Astrocyte of the cerebellum (primary cell): Measurements from ENCODE around the gene OR5K1.

Experiments
- DNase-seq: peaks from one replicate; pipeline ENCODE4 v3.0.0-alpha.2; 2011; ENCODE audit warnings: low read depth
- H3K4me3 ChIP-seq: 2 replicates; pipeline ENCODE4 v1.5.1; 2011; ENCODE audit warnings: mild to moderate bottlenecking, low read depth, low read length, moderate library complexity
- in situ Hi-C: cut with HindIII; loops from 2 replicates; pipeline ENCODE4 v1.10.0; 2017; ENCODE audit warnings: low sequenced_read_pairs
- TF ChIP-seq, protein P1 (sequence below): IDR thresholded peaks from 2 replicates; pipeline ENCODE4 v1.5.1; 2012; ENCODE audit warnings: low read length, low read depth, moderate library complexity, mild to moderate bottlenecking; ENCODE audit errors: missing control alignments

Gene OR5K1

GRCh38 chr3:98462901-98463300 is at the start of gene OR5K1:
Gene OR5K1, plus strand, starts transcription at chr3:98463201. Its CDS starts 6,376 bp downstream, at chr3:98469577.
- TF ChIP-seq, protein P1, sequence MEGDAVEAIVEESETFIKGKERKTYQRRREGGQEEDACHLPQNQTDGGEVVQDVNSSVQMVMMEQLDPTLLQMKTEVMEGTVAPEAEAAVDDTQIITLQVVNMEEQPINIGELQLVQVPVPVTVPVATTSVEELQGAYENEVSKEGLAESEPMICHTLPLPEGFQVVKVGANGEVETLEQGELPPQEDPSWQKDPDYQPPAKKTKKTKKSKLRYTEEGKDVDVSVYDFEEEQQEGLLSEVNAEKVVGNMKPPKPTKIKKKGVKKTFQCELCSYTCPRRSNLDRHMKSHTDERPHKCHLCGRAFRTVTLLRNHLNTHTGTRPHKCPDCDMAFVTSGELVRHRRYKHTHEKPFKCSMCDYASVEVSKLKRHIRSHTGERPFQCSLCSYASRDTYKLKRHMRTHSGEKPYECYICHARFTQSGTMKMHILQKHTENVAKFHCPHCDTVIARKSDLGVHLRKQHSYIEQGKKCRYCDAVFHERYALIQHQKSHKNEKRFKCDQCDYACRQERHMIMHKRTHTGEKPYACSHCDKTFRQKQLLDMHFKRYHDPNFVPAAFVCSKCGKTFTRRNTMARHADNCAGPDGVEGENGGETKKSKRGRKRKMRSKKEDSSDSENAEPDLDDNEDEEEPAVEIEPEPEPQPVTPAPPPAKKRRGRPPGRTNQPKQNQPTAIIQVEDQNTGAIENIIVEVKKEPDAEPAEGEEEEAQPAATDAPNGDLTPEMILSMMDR = no peak
- H3K4me3 ChIP-seq = no peak within 1 kb of the TSS
- DNase-seq = no peak
- in situ Hi-C loops = no loop called here

DNA sequence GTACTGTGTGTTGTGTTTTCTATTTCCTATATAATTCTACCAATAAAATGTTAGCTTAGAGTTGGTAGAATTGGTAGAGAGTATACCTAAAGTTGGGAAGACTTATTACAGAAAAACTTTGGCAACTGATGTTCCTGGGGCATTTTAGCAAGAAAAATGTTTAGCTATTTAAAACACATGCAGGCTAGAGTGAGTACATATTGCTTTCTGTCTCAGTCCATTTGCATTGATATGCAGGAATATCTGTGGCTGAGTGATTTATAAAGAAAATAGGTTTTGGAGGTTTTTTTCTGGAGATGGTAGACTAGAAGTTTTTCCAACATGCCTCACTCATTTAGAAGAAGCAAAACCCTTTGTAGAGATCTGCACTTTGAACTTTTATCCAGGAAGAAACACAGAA is 30.4 kb upstream of the OR5K1 start:
- no peak overlapping the region for H3K4me3 ChIP-seq
- DNase-seq = no peak
- TF ChIP-seq, protein P1 = no peak
- in situ Hi-C loops = no loop called here

GRCh38 chr3:98433764-98434163 is 29.2 kb upstream of the OR5K1 start:
- no peak for DNase-seq
- TF ChIP-seq, protein P1 = no peak
- in situ Hi-C loops = no loop called here
- H3K4me3 ChIP-seq = no peak overlapping the region

- TF ChIP-seq, protein P1 = no peak
- DNase-seq = no peak
- in situ Hi-C loops = no loop called here
- H3K4me3 ChIP-seq = no peak overlapping the region
Observed at GRCh38 chr3:98434412-98434811, 28.6 kb upstream of the OR5K1 start.

- no peak for DNase-seq
- in situ Hi-C loops = no loop called here
- no peak overlapping the region for H3K4me3 ChIP-seq
- TF ChIP-seq, protein P1 = no peak
Observed at GRCh38 chr3:98440283-98440682, 22.7 kb upstream of the OR5K1 start.

GRCh38 chr3:98445949-98446406 is 17.0 kb upstream of the OR5K1 start:
- no peak for DNase-seq
- in situ Hi-C loops = no loop called here
- no peak overlapping the region for H3K4me3 ChIP-seq
- TF ChIP-seq, protein P1 = no peak

DNA sequence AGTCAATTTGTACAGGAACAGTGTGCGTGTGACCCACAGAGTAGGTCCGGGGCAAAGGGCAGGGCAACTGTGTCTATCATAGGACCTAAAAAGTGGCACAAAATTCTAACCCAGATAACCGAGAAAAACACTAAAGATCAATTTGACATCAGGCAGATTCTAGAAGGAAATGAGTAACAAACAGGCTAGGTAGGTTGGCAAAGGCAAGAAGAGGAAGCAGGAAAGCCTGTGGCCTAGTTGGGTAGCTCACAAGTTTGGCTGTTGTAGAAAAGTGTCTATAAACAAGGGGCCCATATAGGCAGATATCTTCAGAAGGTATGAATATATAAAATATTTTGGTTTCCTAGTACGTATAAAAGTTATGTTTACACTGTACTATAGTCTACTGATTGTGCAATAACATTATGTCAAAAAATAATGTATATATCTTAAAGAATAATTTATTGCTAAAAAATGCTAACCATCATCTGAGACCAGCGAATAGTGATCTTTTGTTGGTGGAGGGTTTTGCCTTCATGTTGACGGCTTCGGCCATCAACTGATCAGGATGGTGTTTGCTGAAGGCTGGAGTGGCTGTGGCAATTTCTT is 13.3 kb upstream of the OR5K1 start:
- no peak overlapping the region for H3K4me3 ChIP-seq
- DNase-seq = no peak
- in situ Hi-C loops = no loop called here
- TF ChIP-seq, protein P1 = no peak
